ENCODE data around the gene UPP2. TPM values are rescaled to one million over a fixed set of nuclear protein-coding genes. Genes with fewer than 3 reads are reported as not detected.

The UPP2 gene
- polyA plus RNA-seq (2013, experiment 1 of 2): not detected
- polyA plus RNA-seq (2013, experiment 2 of 2): not detected

DNA sequence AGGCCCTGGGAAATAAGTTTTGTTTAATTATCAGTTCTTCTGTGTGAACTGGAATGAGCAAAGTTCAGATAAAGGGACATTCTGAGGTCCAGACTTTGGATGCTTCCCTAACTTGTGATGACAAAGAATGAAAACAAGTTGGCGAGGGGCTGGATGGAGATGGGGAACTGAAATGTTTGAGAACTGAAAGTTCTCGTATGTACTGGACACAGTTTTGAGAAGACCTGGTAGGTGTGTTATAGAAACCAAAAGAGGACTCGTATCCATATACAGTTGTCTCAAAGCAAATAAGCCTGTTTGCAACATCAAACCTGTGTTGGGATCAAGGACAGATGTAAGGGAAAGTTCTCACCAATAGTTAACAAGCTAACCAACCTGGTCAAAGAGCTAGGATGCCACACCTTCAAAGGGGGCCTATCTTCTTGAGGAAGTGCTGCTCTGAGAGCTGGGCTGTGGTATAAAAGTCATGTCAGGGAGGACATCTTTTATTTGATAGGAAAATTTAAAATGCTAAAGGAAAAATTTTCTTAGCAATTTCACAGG, at the start of gene UPP2:
UPP2 (plus strand) TSS at position 493 of the 543 bp plus-strand sequence. CDS start 188 bp downstream, outside the sequence.
- no peak within 1 kb of the TSS for H3K4me3 ChIP-seq (ENCODE audit: low read length)
- no peaks in the 10 kb centered on the region for H3K36me3 ChIP-seq (ENCODE audit: insufficient read depth, low read length)
- 0 out of 2 replicates have a peak, but pooled peaks cover 6% of the 10 kb centered on the region for H3K4me1 ChIP-seq (ENCODE audit: insufficient read depth, low read length)
- H3K27ac ChIP-seq (ENCODE audit: low read depth, low read length): no peak within 1 kb of the TSS
- 91% methylated on average over 3 of the region's 3 CpGs for WGBS
- no peaks in the 10 kb centered on the region for H3K9me3 ChIP-seq (ENCODE audit: insufficient read depth, low read depth, low read length)
- H3K9ac ChIP-seq (ENCODE audit: low read depth, low read length): no peak within 1 kb of the TSS
- no peaks in the 10 kb centered on the region for H3K27me3 ChIP-seq (ENCODE audit: insufficient read depth, low read length)

DNA sequence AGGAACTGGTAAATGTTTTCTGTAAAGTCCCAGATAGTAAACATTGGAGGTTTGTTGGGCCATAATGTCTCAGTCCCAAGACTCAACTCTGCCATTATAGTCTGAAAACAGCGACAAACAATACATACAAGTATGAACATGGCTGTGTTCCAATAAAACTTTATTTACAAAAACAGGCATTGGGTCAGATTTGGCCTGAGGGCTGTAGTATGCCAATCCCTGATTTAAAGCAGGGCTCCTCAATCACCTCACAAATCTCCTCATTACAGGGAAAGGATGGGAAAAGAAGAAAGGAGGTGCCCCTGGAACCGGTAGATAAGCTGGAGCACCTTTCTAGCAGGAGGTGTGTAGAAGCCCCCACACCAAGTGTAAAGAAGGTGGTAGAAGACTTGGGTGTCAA, 48.9 kb upstream of the UPP2 start:
- no peak overlapping the region for H3K4me3 ChIP-seq (ENCODE audit: low read length)
- H3K4me1 ChIP-seq (ENCODE audit: insufficient read depth, low read length): no peaks in the 10 kb centered on the region
- no peaks in the 10 kb centered on the region for H3K9me3 ChIP-seq (ENCODE audit: insufficient read depth, low read depth, low read length)
- no peaks in the 10 kb centered on the region for H3K27me3 ChIP-seq (ENCODE audit: insufficient read depth, low read length)
- 97% methylated on average over 2 of the region's 2 CpGs for WGBS
- H3K27ac ChIP-seq (ENCODE audit: low read depth, low read length): no peak overlapping the region
- no peak overlapping the region for H3K9ac ChIP-seq (ENCODE audit: low read depth, low read length)
- no peaks in the 10 kb centered on the region for H3K36me3 ChIP-seq (ENCODE audit: insufficient read depth, low read length)

DNA sequence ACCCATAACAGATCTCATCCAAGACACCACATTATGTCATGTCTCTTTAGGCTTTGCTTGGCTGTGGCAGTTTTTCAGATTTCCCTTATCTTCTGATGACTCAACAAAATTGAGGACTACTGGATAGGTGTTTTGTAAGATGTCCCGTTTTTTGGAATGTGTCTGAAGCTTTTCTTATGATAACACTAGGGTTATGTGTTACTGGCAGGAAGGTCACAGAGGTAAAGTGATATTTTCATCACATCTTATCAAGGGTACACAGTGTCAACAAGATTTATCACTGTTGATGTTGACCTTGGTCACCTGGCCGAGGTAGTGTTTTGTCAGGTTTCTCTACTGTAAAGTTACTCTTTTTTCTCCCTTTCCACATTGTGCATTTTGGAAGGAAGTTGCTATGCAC, 44.8 kb upstream of the UPP2 start:
- Histone ChIP-seq H3K4me3 (ENCODE audit: low read length) (no peak overlapping the region), H3K36me3 (ENCODE audit: insufficient read depth, low read length) (no peaks in the 10 kb centered on the region), H3K4me1 (ENCODE audit: insufficient read depth, low read length) (no peaks in the 10 kb centered on the region), H3K27me3 (ENCODE audit: insufficient read depth, low read length) (no peaks in the 10 kb centered on the region), H3K9me3 (ENCODE audit: insufficient read depth, low read depth, low read length) (no peaks in the 10 kb centered on the region), H3K9ac (ENCODE audit: low read depth, low read length) (no peak overlapping the region), H3K27ac (ENCODE audit: low read depth, low read length) (no peak overlapping the region)
- 87% methylated on average over 1 of the region's 2 CpGs for WGBS

DNA sequence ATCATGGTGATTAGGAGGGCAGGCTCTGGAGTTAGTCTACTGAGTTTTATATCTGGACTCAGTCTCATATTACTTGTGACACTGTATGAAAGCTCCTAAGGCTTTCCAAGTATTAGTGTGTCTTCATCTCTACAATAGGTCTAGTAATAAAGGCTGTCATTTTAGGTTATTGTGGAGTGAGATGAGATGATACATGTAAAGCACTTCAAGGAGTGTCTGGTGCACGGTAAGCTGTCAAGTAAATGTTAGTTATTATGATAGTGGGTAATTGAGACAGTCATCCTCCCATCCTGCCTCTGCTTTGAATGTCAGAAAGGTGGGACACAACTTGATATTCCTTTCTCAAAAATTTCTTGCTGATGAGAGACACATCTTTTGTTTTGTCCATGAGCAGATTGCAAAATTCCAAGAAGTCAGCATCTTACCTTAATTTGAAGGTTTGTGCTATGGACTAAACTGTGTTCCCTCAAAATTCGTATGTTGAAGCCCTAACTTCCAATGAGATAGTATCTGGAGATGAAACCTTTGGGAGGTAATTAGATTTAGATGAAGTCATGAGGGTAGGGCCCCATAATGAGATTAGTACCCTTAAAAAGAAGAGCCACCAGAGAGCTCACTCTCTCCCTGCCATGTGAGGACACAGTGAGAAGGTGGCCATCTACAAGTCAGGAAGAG, 41.4 kb upstream of the UPP2 start:
- Histone ChIP-seq H3K4me1 (ENCODE audit: insufficient read depth, low read length) (no peaks in the 10 kb centered on the region), H3K27ac (ENCODE audit: low read depth, low read length) (no peak overlapping the region), H3K9ac (ENCODE audit: low read depth, low read length) (no peak overlapping the region), H3K4me3 (ENCODE audit: low read length) (no peak overlapping the region), H3K9me3 (ENCODE audit: insufficient read depth, low read depth, low read length) (no peaks in the 10 kb centered on the region), H3K36me3 (ENCODE audit: insufficient read depth, low read length) (no peaks in the 10 kb centered on the region), H3K27me3 (ENCODE audit: insufficient read depth, low read length) (no peaks in the 10 kb centered on the region)
- 86% methylated on average over 2 of the region's 2 CpGs for WGBS

DNA sequence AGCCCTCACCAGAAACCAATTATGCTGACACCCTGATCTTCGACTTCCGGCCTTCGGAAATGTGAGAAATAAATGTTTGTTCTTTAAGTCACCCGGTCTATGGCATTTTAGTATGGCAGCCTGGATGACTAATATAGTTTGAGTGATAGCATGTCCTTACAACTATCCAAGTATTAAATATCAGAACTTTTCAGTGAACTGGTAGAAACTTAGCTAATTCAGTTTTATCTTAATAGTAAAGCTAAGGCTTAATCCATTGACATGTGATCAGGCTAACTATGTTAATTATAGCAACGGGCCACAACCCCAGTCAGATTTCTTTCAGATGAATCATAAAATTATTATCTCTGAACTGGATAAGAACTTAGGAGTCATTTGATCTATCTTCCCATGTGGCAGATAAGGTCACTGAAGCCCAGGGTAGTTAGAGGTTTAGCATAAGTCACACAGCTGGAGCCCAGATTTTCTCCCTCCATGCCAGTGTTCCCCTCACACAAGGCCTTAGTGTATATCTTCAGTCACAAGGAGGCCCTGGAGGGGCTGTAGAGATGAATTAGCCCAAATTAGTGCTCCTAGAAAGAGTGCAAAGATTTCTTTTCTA, 40.7 kb upstream of the UPP2 start:
- 93% methylated on average over 5 of the region's 5 CpGs for WGBS
- Histone ChIP-seq H3K4me1 (ENCODE audit: insufficient read depth, low read length) (no peaks in the 10 kb centered on the region), H3K4me3 (ENCODE audit: low read length) (no peak overlapping the region), H3K27ac (ENCODE audit: low read depth, low read length) (no peak overlapping the region), H3K9me3 (ENCODE audit: insufficient read depth, low read depth, low read length) (no peaks in the 10 kb centered on the region), H3K36me3 (ENCODE audit: insufficient read depth, low read length) (no peaks in the 10 kb centered on the region), H3K27me3 (ENCODE audit: insufficient read depth, low read length) (no peaks in the 10 kb centered on the region), H3K9ac (ENCODE audit: low read depth, low read length) (no peak overlapping the region)

DNA sequence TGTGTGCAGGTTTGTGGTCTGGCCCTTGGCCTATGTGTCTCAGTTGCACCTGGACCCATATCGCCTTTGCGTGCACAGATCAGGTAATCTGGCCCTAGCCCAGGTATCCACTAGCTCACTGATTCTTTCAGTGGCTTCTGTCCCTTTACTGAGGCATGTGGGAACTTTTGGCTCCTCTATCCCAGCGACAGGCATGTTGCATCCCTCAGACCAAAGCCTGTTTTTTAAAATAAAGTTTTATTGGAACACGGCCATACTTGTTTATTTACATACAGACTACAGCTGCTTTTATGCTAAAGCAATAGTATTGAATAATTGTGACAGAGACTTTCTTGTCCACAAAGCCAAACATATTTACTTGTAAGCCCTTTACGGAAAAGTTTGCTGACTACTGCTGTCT, 39.9 kb upstream of the UPP2 start:
- Histone ChIP-seq H3K27ac (ENCODE audit: low read depth, low read length) (no peak overlapping the region), H3K9ac (ENCODE audit: low read depth, low read length) (no peak overlapping the region), H3K4me1 (ENCODE audit: insufficient read depth, low read length) (no peaks in the 10 kb centered on the region), H3K27me3 (ENCODE audit: insufficient read depth, low read length) (no peaks in the 10 kb centered on the region), H3K36me3 (ENCODE audit: insufficient read depth, low read length) (no peaks in the 10 kb centered on the region), H3K4me3 (ENCODE audit: low read length) (no peak overlapping the region), H3K9me3 (ENCODE audit: insufficient read depth, low read depth, low read length) (no peaks in the 10 kb centered on the region)
- 99% methylated on average over 4 of the region's 5 CpGs for WGBS

DNA sequence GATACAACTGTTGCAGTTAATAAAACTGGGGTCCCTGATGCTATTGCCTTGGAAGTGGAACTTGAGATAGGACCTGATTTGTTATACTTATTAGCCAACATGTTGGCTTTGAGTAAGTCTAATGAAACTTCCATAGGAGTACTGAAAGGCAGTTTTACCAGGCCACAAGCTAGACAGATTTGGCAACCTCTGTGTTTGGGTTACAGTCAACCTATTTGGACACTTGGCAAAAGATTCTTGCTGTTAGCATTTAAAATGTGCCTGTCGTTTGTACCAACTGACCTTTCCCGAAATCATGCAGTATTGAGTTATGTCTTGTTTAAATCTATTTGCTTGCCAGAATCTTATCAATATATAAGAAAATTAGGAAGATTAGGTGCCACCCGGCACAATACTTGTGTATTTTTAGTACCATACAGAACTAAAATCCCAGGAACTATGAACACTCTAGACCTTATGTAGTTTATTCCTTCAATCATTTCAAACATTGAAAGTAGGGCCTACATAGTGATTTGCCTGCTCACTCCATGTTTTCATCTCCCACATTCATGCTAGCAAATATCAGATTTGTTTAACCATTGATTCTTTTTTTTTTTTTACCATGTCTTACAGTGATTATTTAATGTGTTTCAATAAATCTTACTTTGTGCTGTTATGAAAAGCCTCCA, 35.5 kb upstream of the UPP2 start:
- WGBS: 89% methylated on average over 3 of the region's 3 CpGs
- no peak overlapping the region for H3K9ac ChIP-seq (ENCODE audit: low read depth, low read length)
- no peaks in the 10 kb centered on the region for H3K9me3 ChIP-seq (ENCODE audit: insufficient read depth, low read depth, low read length)
- no peak overlapping the region for H3K4me3 ChIP-seq (ENCODE audit: low read length)
- no peak overlapping the region for H3K27ac ChIP-seq (ENCODE audit: low read depth, low read length)
- H3K4me1 ChIP-seq (ENCODE audit: insufficient read depth, low read length): no peaks in the 10 kb centered on the region
- no peaks in the 10 kb centered on the region; the same call in 1 of the 2 replicates for H3K27me3 ChIP-seq (ENCODE audit: insufficient read depth, low read length)
- no peaks in the 10 kb centered on the region for H3K36me3 ChIP-seq (ENCODE audit: insufficient read depth, low read length)

DNA sequence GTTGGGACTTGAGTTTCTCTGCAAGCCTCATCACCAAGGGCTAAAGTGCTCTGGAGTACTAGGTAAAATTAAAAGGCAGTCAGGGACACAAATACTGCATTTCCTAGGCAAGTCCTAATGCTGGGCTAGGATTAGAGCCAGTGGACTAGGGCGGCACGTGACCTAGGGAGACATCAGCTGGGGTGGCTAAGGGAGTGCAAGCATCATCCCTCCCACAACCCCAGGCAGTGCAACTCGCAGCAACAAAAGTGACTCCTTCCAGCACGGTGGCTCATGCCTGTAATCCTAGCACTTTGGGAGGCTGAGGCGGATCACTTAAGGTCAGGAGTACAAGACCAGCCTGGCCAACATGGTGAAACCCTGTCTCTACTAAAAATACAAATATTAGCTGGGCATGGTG, 30.7 kb upstream of the UPP2 start:
- Histone ChIP-seq H3K27me3 (ENCODE audit: insufficient read depth, low read length) (no peaks in the 10 kb centered on the region; the same call in 1 of the 2 replicates), H3K9ac (ENCODE audit: low read depth, low read length) (no peak overlapping the region), H3K4me1 (ENCODE audit: insufficient read depth, low read length) (no peaks in the 10 kb centered on the region), H3K27ac (ENCODE audit: low read depth, low read length) (no peak overlapping the region), H3K9me3 (ENCODE audit: insufficient read depth, low read depth, low read length) (no peaks in the 10 kb centered on the region), H3K36me3 (ENCODE audit: insufficient read depth, low read length) (no peaks in the 10 kb centered on the region), H3K4me3 (ENCODE audit: low read length) (no peak overlapping the region)
- WGBS: 94% methylated on average over 5 of the region's 5 CpGs

DNA sequence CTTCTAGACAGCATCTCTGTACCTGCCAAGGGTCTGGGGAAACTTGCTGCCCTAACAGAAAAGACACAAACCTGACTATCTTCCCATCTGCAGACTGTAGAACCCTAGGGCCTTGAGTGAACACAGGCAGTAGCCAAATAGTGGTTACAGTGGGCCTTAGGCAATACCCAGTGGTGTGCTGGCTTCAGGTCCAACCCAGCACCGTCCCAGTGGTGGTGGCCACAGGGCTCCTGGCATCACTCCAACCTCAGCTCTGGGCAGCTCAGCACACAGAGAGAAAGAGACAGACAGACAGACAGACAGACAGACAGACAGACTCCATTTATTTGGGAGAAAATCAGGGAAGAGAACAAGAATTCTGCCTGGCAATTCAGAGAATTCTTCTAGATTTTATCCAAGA, 29.3 kb upstream of the UPP2 start:
- 100% methylated on average over 1 of the region's 1 CpG for WGBS
- Histone ChIP-seq H3K9me3 (ENCODE audit: insufficient read depth, low read depth, low read length) (peaks cover 7% of the 10 kb centered on the region; the same call in 1 of the 2 replicates), H3K4me1 (ENCODE audit: insufficient read depth, low read length) (no peaks in the 10 kb centered on the region), H3K27ac (ENCODE audit: low read depth, low read length) (no peak overlapping the region), H3K27me3 (ENCODE audit: insufficient read depth, low read length) (no peaks in the 10 kb centered on the region; the same call in 1 of the 2 replicates), H3K36me3 (ENCODE audit: insufficient read depth, low read length) (no peaks in the 10 kb centered on the region), H3K4me3 (ENCODE audit: low read length) (no peak overlapping the region), H3K9ac (ENCODE audit: low read depth, low read length) (no peak overlapping the region)

DNA sequence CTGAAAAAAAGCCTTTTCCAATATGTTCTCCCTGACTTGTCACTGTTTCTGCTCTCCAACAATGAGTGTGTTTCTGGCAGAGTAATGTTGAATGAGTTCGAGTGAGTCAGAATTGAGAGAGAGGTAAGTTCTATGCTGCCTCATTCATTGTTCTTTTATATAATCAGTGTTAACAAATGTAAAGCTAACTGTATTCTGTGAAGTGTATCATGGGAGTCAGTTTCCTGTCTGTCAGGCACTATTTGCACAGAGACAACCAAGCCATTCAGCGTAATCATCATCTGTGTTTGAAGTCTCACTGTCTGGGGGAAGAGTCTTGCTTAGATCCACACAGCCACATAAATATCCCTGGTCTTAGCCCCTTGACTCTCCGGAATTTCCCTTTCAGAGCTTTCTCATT, 22.0 kb upstream of the UPP2 start:
- WGBS: 80% methylated on average over 3 of the region's 3 CpGs
- Histone ChIP-seq H3K27me3 (ENCODE audit: insufficient read depth, low read length) (no peaks in the 10 kb centered on the region), H3K4me1 (ENCODE audit: insufficient read depth, low read length) (peaks cover 10% of the 10 kb centered on the region; the same call in 1 of the 2 replicates), H3K9ac (ENCODE audit: low read depth, low read length) (no peak overlapping the region), H3K9me3 (ENCODE audit: insufficient read depth, low read depth, low read length) (peaks cover 10% of the 10 kb centered on the region; the same call in 1 of the 2 replicates), H3K36me3 (ENCODE audit: insufficient read depth, low read length) (no peaks in the 10 kb centered on the region), H3K27ac (ENCODE audit: low read depth, low read length) (no peak overlapping the region), H3K4me3 (ENCODE audit: low read length) (no peak overlapping the region)

DNA sequence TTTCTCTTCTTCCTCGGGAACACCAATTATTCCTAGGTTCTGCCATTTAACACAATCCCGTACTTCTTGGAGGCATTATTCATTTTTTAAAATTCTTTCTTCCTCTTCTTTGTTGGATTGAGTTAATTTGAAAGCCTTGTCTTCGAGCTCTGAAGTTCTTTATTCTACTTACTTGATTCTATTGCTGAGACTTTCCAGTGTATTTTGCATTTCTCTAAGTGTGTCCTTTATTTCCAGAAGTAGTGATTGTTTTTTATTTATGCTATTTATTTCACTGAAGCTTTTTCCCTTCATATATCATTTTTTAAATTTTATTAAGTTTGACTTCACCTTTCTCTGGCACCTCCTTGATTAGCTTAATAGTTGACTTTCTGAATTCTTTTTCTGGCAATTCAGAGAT, 13.6 kb upstream of the UPP2 start:
- no peak overlapping the region for H3K4me3 ChIP-seq (ENCODE audit: low read length)
- H3K27ac ChIP-seq (ENCODE audit: low read depth, low read length): no peak overlapping the region
- WGBS: 81% methylated on average over 2 of the region's 3 CpGs
- peaks cover 4% of the 10 kb centered on the region; the same call in 1 of the 2 replicates for H3K9me3 ChIP-seq (ENCODE audit: insufficient read depth, low read depth, low read length)
- no peak overlapping the region for H3K9ac ChIP-seq (ENCODE audit: low read depth, low read length)
- H3K36me3 ChIP-seq (ENCODE audit: insufficient read depth, low read length): no peaks in the 10 kb centered on the region
- H3K4me1 ChIP-seq (ENCODE audit: insufficient read depth, low read length): no peaks in the 10 kb centered on the region
- no peaks in the 10 kb centered on the region for H3K27me3 ChIP-seq (ENCODE audit: insufficient read depth, low read length)
